ENCODE measurements around the gene GALNT3.

- TF ChIP-seq CTCF (tag by site-specific recombination; IDR thresholded peaks at IDR 0.05) (no peak), ATF2 (tag by site-specific recombination; IDR thresholded peaks at IDR 0.05; ENCODE audit: low read depth) (no peak), ZSCAN16 (tag by site-specific recombination; IDR thresholded peaks at IDR 0.05) (no peak), ZBTB21 (tag by site-specific recombination; IDR thresholded peaks at IDR 0.05) (no peak), ZNF10 (tag by site-specific recombination; IDR thresholded peaks at IDR 0.05) (no peak), ZNF692 (tag by site-specific recombination; IDR thresholded peaks at IDR 0.05) (no peak), ZNF214 (tag by site-specific recombination; IDR thresholded peaks at IDR 0.05; ENCODE audit: borderline replicate concordance) (no peak), ZBTB44 (tag by site-specific recombination; IDR thresholded peaks at IDR 0.05) (no peak), ZNF148 (tag by site-specific recombination; IDR thresholded peaks at IDR 0.05; ENCODE audit: borderline replicate concordance) (no peak), HOXC10 (CRISPR knock-in tag; IDR thresholded peaks at IDR 0.05) (no peak), ZNF510 (tag by site-specific recombination; IDR thresholded peaks at IDR 0.05; ENCODE audit: insufficient replicate concordance) (no peak), ZNF792 (tag by site-specific recombination; IDR thresholded peaks at IDR 0.05) (no peak)
Measured at GRCh38 chr2:165701147-165701546, 92.9 kb downstream of the GALNT3 start.
